Stimulated activated CD4-positive, alpha-beta T cell treated with anti-CD3 and anti-CD28 coated beads, Interleukin-1b, Interleukin-23, amount 100 ng/mL, for 1 hour (primary cell): ENCODE measurements around the gene IMPA2.
"Not testable (repeated sequence)": the region's sequence is repeated elsewhere in the genome, so short reads cannot be mapped to it uniquely, and the experiment has no call there.

ENCODE experiments used
- DNase-seq, 2 donors: peaks; one replicate each; pipeline ENCODE4 v3.0.0-alpha.2; 2020; ENCODE audit warnings: low read depth in 2 of 2

The IMPA2 gene

DNA sequence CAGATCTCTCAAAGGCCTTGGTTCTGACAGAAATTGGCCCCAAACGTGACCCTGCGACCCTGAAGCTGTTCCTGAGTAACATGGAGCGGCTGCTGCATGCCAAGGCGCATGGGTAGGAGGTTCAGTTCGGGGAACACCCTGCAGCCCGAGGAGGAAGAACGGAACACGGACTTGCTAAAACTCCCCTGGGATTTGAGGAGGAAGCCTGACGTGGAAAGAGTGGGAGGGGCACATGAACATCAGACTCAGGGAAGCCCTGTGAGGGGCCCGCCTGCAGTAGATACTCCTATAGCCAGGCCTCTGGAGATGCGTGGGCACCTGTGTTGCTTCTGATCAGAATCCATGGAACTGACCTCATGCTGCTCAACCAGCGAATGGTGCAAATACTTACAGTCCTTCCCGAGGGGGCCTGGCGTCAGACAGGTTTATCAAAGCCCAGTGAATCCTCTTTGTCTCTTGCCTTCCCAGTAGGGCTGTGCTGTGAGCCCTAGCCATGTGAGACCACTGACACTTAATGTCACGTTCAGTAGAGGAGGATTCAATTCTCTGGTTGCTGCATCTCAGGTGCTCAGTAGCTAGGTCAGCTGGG, 46.8 kb downstream of the IMPA2 start:
- DNase-seq = no peak

DNA sequence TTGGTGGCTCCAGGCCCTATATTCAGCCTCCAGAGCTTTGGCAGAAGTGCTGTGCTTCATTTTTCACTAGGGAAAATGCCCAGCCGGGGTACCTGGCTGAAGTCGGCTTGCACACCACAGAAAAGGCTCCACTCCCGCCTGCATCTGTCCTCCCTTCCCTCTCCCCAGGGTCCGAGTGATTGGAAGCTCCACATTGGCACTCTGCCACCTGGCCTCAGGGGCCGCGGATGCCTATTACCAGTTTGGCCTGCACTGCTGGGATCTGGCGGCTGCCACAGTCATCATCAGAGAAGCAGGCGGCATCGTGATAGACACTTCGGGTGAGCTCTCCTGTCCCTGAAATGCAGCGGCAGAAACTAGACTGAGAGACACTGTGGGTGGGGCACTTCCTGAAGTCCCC, 47.4 kb downstream of the IMPA2 start:
- no peak for DNase-seq

DNA sequence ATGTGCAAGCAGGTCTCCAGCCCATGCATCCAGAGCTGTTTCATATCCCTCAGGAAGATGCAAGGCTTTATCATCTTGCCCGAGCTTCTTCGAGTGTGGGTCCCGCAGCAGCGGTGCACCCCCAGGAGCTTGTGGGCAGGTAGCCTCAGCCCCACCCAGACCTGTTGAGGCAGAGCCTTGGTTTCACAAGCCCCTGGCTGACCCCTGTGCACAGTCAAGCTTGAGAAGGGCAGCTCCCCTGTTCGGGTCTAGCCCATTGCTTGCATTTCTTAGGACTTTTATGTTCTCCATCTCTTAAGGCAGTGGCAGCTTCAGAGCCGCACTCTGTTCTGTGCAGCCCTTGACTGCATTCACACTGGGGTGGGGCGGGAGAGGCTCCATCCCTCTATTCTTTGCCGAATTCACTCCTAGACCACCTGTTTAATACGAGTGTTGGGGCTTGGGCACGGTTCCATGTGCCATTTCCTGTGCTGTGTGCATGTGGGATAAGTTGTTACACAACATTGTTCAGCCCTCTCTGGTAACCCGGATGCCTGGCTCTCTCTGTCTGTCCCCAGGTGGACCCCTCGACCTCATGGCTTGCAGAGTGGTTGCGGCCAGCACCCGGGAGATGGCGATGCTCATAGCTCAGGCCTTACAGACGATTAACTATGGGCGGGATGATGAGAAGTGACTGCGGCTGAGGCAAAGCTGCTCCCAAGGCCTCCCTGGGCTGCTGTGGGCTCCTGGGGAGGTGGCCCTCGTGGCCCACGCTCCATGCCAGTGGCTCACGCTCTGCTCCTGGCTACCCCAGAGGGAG, 48.7 kb downstream of the IMPA2 start:
- DNase-seq = no peak

DNA sequence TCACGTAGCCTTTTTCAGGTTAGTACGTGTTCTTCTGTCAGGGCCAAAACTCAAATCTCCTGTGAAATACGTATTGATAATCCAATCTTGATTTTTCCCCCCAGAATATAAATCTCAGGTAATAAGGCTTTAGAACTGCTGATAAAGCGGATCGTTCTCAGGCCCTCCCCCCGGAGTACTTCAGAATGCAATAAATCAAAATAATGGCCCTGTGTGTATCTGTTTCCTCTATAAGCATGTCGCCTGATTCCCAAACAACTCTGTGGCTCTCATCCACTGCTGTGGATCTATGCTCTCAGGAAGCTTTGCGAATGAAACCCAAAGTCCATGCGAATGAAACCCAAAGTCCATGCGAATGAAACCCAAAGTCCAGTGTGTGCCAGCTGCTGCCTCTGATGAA, 49.4 kb downstream of the IMPA2 start:
- no peak for DNase-seq

- no peak for DNase-seq
Observed at GRCh38 chr18:12031181-12031580, 49.9 kb downstream of the IMPA2 start.

DNA sequence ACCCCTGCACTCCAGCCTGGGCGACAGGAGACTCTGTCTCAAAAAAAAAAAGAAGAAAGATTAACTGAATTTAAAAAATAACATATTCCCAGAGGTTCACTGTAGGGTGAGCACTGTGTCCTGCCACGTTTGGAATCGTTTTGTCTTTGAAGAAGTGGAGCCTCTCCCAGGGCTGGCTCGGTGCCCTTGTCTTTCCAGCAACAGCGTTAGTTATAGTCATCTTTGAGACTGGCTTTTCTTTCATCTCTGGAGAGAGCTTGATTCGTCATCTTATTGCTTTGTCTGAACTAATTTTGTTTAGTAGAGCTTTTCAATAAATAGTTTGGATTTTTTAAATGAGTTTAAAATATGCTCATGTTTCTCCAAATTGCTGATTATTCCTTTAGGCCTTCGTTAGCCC, 50.5 kb downstream of the IMPA2 start:
- DNase-seq = no peak

DNA sequence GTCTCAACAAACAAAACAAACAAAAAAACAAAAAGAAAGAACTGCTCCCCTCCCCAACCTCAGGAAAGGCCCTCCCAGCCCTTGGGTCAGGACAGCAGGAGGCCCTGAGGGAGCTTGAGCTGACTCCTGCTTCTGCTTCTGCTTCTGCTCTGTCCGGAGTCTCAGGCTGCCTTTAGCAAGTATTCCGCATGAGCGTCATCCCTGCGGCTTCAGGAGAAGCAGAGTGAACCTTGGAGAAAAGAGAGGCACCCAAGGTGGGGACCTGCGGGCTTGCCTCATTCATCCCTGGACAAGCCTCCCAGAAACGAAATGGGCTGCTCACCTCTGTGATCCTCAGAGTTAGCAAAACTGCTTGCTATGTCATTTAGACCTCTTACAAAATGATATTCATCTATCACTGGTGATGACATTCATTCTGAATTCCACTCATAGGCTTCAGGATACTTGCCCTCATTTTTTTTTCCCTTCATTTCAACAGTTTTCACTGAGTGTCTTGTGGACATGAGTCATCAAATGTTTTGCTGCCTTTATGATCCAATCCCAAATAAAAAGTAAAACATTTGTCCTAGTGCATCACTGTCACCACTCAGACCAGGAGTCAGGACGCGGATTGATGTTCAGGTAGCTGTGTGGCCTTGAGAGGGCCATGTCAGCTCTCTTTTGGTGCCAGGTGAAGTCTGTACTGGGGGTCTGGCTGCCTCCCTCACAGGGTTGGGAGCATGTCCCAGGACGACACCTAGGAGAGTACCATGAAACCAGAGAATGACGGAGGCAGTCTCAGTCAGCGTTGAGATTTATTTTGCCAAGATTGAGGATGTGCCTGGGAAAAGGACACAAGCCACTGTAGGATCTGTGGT, 51.7 kb downstream of the IMPA2 start:
- DNase-seq = no peak

GRCh38 chr18:12033643-12034025, 52.3 kb downstream of the IMPA2 start:
- no peak for DNase-seq

GRCh38 chr18:12034241-12035100, 53.2 kb downstream of the IMPA2 start:
- DNase-seq = no peak

DNA sequence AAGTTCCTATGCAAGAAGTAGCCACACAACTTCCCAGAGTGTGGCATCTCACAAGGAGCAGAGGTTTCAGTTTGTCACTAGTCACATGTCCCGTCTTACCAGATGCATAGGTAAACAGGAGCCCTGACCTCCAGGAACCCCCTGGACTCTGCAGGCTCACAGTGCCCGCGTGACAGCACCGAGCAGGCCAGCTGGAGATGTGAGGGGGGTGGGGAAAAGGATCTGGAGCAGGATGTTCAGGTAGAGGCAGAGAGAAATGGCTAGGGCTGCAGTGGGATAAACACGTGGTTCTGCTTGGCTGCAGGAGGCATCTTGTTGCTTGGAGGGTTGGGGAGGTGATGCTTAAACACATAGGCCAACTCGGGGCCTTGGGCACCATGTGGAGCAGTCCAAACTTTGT, 54.2 kb downstream of the IMPA2 start:
- no peak for DNase-seq

- no peak for DNase-seq
Observed at GRCh38 chr18:12036201-12036751, 55.0 kb downstream of the IMPA2 start.

GRCh38 chr18:12038082-12038638, 56.9 kb downstream of the IMPA2 start:
- peak in 1 of 2 donors; percentile 7 for DNase-seq

GRCh38 chr18:12038639-12039539, 57.6 kb downstream of the IMPA2 start:
- DNase-seq = peak; percentile 48 to 58

GRCh38 chr18:12039540-12039930, 58.2 kb downstream of the IMPA2 start:
- not testable (repeated sequence) for DNase-seq

DNA sequence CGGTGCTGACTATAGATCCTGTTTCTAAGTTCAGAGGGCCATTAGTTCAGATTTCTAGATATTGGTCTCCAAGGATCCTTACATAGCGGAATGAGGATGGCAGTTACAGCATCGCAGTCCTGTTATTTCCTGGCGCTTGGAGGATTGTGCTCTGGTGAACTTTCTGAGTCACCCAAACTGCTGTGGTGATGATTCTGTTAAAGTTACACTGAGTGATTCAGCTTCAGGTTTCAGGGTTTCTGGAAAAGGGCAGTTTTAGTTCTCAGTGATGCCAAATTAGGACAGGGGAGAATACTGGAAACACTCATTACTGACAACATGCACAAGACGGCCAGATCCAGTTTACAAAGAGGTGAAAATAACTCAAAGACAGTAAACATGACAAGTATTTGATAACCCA, 60.3 kb downstream of the IMPA2 start:
- no peak for DNase-seq

DNA sequence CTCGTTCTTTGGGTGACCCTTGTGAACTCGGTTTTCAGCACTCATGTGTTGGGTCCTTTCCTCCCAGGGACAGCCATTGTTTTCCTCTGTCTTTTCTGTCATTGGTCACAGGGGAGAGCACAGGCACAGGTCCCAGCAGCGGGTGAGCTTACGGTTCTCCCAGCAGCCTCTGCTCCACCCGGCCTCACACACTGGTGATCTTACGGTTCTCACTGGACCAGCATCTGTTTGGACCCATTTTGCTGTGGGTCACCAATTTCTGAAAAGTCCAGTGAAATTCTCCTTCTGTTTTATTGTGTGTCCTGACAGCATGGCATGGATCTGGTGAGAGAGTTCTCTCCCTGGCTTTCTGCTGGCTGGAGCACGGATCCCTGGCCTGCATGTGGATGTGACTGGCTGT, 62.5 kb downstream of the IMPA2 start:
- no peak for DNase-seq

- no peak for DNase-seq
Observed at GRCh38 chr18:12044591-12044990, 63.3 kb downstream of the IMPA2 start.

- DNase-seq = no peak
Observed at GRCh38 chr18:12046046-12046750, 64.9 kb downstream of the IMPA2 start.

- DNase-seq = no peak
Observed at GRCh38 chr18:12046751-12047335, 65.5 kb downstream of the IMPA2 start.
